Head of caudate nucleus (tissue), 42 donors: ENCODE results near the gene DEPP1.
"Not testable (repeated sequence)": the region's sequence is repeated elsewhere in the genome, so short reads cannot be mapped to it uniquely, and the experiment has no call there.

Experiments used
- DNase-seq, 42 donors: peaks; one replicate each; pipeline versions ENCODE4 v3.0.0 to v3.0.0-alpha.2; 2020 to 2021; ENCODE audit warnings: mixed read lengths in 7 of 42
- intact Hi-C: fragments of 100-400 bp; cut with DNase I; formaldehyde crosslinking; loops from one replicate; pipeline ENCODE4 v1.15.0; 2022

Gene DEPP1

GRCh38 chr10:44978570-44979280 lies at the start of gene DEPP1:
Gene DEPP1, minus strand, starts transcription at chr10:44978809. Its CDS starts 779 bp downstream, at chr10:44978030.
- intact Hi-C loops, result loop anchor here (5.0 kb wide), 1 partner anchor 46 kb away; no protein-coding TSS in a partner anchor

GRCh38 chr10:45023426-45023825 lies 44.8 kb upstream of the DEPP1 start:
- no peak for DNase-seq
- intact Hi-C loops, result no loop called here

More at GRCh38 chr10:44978570-44979280, at the start of gene DEPP1:
- peak in 41 of 42 donors; percentile 56 to 93 (median 74) for DNase-seq

GRCh38 chr10:45015590-45015989 lies 37.0 kb upstream of the DEPP1 start:
- intact Hi-C loops, result no loop called here
- no peak for DNase-seq

- intact Hi-C loops, DNase-seq: not testable (repeated sequence)
Observed at GRCh38 chr10:45014557-45014956, 35.9 kb upstream of the DEPP1 start.

GRCh38 chr10:45008524-45009161 lies 30.0 kb upstream of the DEPP1 start:
- intact Hi-C loops, result loop anchor here (10.0 kb wide), 1 partner anchor 236 kb away; no protein-coding TSS in a partner anchor
- DNase-seq, result peak in 13 of 42 donors; percentile 35 to 83 (median 55)

- intact Hi-C loops, result loop anchor here (10.0 kb wide), 1 partner anchor 238 kb away; no protein-coding TSS in a partner anchor
- DNase-seq, result no peak
Observed at GRCh38 chr10:45006276-45007030, 27.8 kb upstream of the DEPP1 start.

- intact Hi-C loops, result loop anchor here (10.0 kb wide), 1 partner anchor 240 kb away; no protein-coding TSS in a partner anchor
- no peak for DNase-seq
Observed at GRCh38 chr10:45005284-45005683, 26.7 kb upstream of the DEPP1 start.

- intact Hi-C loops, result loop anchor here (10.0 kb wide), 1 partner anchor 240 kb away; no protein-coding TSS in a partner anchor
- DNase-seq, result no peak
Observed at GRCh38 chr10:45004661-45005060, 26.1 kb upstream of the DEPP1 start.

- no peak for DNase-seq
- intact Hi-C loops, result loop anchor here (10.0 kb wide), 1 partner anchor 241 kb away; no protein-coding TSS in a partner anchor
Observed at GRCh38 chr10:45003432-45004000, 24.9 kb upstream of the DEPP1 start.

- intact Hi-C loops, result loop anchor here (10.0 kb wide), 1 partner anchor 243 kb away; no protein-coding TSS in a partner anchor
Observed at GRCh38 chr10:45001381-45002148, 23.0 kb upstream of the DEPP1 start.

GRCh38 chr10:45000752-45001380 lies 22.3 kb upstream of the DEPP1 start, which contains the start of gene ZNF22:
Gene ZNF22, plus strand, starts transcription at chr10:45000923. Its CDS starts 2,446 bp downstream, at chr10:45003369.
- peak in 39 of 42 donors; percentile 63 to 89 (median 76) for DNase-seq
- intact Hi-C loops, result loop anchor here (10.0 kb wide), 1 partner anchor 244 kb away; no protein-coding TSS in a partner anchor

More at GRCh38 chr10:45001381-45002148, 23.0 kb upstream of the DEPP1 start:
- DNase-seq, result peak in 16 of 42 donors; percentile 41 to 73 (median 50)

GRCh38 chr10:45000138-45000751 lies 21.6 kb upstream of the DEPP1 start:
- intact Hi-C loops, result loop anchor here (10.0 kb wide), 1 partner anchor 245 kb away; no protein-coding TSS in a partner anchor
- peak in 4 of 42 donors; percentile 34 to 75 (median 49) for DNase-seq

GRCh38 chr10:44998146-44998631 lies 19.6 kb upstream of the DEPP1 start:
- no peak for DNase-seq
- intact Hi-C loops, result no loop called here

GRCh38 chr10:44997105-44997748 lies 18.6 kb upstream of the DEPP1 start:
- no peak for DNase-seq
- intact Hi-C loops, result no loop called here

GRCh38 chr10:44995914-44996669 lies 17.5 kb upstream of the DEPP1 start:
- DNase-seq, result peak in 18 of 42 donors; percentile 28 to 78 (median 66)
- intact Hi-C loops, result no loop called here

- no peak for DNase-seq
- intact Hi-C loops, result no loop called here
Observed at GRCh38 chr10:44995581-44995913, 16.9 kb upstream of the DEPP1 start.
